ENCODE data around the gene EIF3L.

EIF3L gene

DNA sequence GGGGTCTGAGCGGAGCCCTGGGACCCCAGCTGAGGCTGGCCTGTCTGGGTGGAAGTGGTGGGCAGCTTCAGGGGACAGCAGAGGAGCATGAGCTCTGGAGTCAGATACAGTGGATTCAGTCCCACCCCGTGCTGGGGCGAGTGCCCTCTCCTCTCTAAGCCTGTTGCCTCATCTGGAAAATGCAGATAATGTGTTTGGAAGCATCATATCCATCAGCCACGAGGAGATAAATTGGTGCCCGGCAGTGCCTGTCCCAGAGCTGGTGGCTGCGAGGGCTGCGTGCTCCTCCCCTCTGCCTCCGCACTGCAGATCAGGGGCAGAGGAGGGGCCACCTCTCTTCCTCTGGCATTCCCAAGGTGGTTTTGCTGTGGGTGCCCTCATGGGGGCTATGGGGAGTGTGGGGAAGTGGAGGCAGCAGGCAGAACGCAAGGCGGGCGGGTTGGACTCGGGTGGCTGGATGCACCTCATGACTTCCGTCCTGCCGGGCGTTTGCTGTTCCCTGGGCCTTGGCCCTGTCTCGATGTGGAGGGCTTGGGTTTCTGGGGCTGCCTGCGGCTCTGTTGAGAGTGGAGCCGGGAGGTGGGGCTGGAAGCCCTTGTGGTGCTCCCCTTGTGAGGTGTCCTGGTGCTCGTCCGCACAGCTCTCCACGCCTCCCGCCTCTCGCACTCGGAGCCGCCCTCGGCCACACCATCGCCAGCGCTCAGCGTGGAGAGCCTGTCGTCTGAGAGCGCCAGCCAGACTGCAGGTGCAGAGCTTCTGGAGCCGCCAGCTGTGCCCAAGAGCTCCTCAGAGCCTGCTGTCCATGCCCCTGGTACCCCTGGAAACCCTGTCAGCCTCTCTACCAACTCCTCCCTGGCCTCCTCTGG, 77.8 kb downstream of the EIF3L start:
- DNase-seq (ENCODE audit: low read depth, low spot score), result no peak

- no peak for DNase-seq (ENCODE audit: low read depth, low spot score)
Measured at GRCh38 chr22:37927637-37927936, 78.4 kb downstream of the EIF3L start.

GRCh38 chr22:37929390-37929789, 80.2 kb downstream of the EIF3L start:
- DNase-seq (ENCODE audit: low read depth, low spot score), result no peak

DNA sequence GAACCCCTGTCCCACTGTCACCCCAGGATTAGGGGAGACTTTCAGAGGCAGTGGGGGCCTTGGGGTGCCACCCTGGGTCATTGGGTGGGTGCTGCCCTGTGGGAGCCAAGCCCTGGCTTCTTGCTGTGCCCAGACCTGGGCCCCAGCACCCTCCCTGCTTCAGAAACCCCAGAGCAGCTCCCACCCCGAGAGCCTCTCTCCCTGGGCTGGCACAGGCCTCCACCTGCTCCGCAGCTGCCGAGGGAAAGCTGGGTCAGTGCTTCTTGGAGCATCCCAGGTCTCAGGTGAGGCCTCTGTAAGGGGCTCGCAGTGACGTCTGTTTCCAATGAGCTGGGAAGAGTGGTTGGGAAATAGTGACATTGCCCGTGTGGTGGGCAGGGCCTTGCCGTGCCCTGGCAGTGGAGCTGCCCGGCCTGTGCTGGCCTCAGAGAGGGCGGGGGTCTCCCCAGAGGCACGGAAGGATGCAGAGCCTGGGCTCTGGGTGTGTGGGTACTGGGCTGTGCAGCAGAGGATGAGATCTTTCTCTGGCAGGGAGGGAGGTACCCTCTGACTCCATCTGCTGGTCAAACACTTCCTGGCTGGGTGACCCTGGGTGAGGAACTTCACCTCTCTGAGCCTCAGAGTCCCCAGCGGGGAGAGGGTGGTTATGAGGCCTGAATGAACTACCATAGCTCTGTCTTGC, 81.2 kb downstream of the EIF3L start:
- no peak for DNase-seq (ENCODE audit: low read depth, low spot score)

GRCh38 chr22:37930952-37931440, 81.8 kb downstream of the EIF3L start:
- DNase-seq (ENCODE audit: low read depth, low spot score), result no peak

DNA sequence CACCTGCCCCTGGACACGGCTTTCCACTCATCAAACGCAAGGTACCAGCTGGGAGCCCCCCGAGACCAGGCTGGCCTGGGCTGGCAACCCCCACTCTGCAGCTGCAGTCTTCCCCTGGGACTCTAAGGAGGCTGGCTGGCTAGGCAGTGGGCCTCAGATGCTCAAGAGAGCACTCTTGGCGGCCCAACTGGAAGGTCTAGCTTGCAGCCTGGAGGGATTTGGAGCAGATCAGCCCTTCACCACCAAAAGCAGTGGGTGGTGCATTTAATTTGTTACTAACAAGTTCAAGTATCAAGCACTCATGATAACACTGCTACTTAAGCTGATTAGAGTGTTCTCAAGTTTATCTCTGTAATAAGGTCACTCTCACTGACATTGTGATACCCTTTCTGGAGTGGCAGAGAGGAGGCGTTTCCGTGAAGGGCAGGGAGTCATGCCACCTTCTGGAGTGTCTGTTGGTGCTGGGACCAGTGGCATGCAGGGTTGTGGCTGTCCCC, 82.7 kb downstream of the EIF3L start:
- DNase-seq (ENCODE audit: low read depth, low spot score), result no peak

DNA sequence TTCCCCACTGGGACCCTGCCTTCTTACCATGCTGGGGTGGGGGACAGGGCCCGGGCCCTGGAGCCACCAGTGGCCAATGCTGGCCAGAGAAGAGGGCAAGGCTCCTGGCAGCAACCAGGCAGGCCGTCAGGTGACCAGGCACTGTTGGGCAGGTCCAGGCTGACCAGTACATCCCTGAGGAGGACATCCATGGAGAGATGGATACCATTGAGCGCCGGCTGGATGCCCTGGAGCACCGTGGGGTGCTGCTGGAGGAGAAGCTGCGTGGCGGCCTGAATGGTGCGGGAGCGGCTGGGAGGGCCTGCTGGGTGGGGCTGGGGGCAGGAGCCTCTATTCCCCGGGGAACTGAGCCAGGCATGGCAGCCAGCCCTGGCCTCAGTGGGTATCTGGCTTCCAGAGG, 83.2 kb downstream of the EIF3L start:
- DNase-seq (ENCODE audit: low read depth, low spot score), result no peak

DNA sequence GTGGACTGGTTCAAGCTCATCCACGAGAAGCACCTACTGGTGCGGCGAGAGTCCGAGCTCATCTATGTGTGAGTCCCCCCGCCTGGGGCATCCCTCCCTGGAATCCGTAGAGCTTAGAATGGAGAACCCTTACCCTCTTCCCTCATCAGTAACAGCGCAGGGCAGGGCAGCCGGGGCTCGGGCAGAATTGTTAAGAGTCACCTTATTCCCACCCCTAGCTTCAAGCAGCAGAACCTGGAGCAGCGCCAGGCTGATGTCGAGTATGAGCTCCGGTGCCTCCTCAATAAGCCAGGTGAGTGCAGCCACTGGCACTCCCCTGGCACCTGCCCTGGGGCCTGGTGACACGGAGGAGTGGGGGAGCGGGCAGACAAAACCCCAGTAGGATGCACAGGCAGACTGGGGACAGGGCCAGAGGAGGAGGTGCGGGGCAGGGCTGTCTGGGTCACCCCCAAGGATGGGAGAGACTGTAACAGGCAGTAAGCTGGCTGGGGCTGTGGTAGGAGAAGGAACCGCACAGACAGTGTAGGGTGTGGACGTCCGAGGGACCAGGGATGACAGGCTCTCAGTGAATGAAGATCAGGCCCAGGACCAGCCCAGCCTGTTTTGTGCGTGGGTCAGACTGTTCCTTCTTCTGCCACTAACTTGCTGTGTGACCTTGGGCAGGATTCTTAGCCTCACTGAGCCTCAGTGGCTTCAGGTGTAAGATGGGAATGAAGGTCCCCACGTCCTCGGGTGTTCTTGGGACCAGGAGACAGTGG, 83.8 kb downstream of the EIF3L start:
- DNase-seq (ENCODE audit: low read depth, low spot score), result no peak

GRCh38 chr22:37933711-37934376, 84.6 kb downstream of the EIF3L start:
- peak; percentile 57 for DNase-seq (ENCODE audit: low read depth, low spot score)
